HUDEP-2 (cell line): ENCODE data around the gene CRACR2A.
A peak's percentile ranks its signal among the peaks of the same experiment; 100 is the strongest.

ENCODE experiments used
- DNase-seq, 76 experiments: peaks; one replicate each; lab custom pipeline; 2025; ENCODE audit not compliant: unreplicated experiment in 76 of 76; lab: John Stamatoyannopoulos, UW

The CRACR2A gene

DNA sequence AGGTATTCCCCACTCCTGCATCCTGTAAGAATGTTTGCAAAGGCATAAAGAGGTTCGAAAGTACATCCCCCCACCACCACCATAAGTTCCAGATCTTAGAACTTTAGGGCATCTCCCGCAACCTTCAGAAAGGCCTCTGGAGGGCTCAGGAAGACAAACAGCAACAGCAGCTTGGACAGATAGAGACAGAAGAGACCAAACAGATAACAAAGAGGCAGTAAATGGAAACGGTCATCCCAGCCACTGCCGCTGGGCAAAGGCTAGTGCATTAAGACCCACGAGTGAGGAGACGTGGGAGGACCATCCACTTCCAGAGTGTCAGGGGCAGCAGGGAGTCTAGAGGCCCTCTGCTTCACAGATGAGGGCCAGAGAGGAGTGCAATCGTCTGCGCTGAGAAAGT is 124.3 kb downstream of the CRACR2A start:
- DNase-seq: no peak

DNA sequence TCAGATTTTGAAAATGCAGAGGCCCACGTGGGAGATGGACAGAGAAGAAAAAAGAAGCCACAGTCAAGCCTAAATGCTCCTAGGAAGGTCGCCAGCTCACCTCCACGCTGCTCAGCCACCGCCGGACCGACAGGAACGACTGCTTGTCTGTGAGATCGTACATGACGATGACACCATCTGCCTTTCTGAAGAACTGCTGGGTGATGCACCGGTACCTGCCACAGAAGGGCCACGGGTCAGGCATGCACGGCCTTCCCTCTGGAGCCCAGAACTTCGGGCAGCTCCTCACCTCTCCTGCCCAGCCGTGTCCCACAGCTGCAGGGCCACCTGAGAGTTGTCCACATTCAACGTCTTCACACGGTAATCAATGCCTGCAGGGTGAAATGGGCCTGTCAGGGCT is 125.6 kb downstream of the CRACR2A start:
- no peak for DNase-seq

DNA sequence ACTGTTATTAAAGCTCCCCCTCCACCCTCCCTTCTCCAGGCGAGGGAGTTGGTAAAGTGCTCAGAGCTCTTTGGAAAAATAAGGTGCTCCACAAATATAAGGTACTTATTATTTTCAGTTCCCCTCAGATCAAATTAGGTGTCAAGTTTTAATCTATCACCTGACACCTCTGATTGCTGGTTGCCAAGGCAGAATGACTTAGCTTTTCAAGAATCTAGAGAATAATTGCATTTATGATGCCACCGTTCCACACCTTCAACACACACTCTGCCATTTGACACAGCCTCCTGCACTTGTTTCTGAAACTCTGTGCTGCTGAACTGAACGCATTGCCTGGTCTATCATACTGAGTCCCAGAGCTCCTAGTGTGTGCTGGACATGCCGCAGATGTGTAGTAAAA is 128.6 kb downstream of the CRACR2A start:
- DNase-seq: no peak

DNA sequence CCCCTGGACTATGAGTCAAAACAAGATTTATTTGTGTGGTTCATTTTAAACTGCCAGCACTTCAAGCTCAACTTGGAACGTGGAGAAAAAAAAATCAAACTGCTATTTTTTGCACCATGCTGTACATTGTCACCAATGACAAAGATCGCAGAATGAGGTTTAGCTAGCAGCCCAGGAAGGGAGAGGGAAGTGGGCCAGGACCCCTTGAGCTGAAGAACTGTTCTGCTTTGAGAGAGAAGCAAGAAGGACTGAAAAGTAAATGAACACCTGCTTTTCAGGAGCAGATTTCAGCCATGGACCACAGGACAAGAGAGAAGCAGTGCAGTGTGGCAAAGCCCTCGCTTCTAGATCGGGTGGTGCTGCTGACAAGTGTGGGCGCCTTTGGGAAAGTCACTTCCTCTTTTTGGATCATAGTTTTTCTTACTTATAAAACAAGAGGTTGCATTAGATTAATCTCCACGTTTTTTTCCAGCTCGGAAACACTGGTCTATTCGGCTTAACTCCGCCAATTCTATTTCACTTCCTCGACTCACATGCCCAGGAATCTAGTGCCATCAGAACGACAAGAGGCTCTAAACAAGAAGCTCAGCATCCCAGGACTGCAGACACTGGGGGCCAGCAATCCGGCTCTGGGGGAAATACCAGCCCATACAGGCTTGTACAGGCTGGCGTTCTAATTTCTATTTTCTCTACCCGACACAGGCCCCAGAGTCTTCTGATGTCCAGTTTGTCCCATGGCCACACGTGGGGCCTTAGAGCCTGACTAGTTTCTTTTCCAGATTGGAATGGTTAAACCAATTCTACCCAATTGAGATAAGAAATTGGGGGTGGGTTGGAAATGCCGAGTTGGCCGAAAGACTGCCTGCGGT is 129.9 kb downstream of the CRACR2A start:
- DNase-seq: no peak

DNA sequence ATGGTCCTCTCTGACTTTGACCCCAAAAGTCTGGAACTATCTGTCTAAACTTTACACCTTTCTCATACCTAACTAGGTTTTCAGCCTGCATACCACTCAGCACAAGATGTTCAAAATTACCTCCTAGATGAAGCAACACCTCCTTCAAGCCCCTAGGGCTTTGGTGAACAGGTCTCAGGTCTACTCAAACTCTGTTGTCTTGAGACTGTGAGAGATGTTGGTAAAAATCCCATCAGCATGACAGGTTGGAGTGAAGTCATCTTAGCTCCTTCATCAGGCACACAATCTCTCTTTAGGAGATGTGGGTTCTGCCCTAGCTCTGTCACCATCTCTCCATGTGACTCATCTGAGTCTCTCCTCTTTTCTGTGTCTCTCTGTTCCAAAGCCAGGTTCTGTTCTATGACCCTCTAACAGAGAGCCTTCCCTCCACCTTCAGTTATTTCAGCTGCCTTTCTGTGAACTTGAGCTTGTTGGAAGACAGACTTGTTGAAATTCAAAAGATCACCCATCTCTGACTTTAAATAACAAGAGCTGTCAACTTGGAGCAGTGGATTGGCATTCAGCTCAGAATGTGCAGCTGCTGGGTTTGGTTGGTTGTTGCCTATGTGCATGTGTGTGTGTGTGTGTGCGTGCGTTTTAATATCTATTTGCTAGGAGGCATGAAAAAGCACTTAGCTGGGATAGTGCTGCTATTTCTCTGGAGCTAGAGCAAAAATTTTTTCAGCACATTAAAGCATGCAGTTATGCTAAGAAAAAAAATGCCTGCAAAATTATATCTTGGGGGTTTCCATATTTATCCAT is 130.7 kb downstream of the CRACR2A start:
- no peak for DNase-seq

DNA sequence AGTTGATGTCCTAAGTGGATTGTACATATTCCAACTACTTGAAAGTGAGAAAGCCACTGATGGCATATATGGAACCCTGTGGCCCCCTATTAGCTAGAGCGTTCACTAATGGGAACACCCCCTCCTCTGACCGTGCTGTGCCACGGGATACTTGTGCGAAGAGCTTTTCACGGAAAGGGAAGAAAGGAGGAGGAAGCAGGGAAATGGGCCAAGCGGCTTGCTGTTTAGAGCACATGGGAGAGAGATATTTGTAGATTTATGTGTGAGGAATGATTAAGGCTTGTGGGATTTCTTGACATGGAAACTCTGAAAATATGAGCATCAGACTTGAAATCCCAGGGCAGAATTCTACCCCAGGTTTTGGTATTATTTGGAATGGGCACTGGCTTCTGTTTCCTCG is 132.1 kb downstream of the CRACR2A start:
- DNase-seq: no peak

DNA sequence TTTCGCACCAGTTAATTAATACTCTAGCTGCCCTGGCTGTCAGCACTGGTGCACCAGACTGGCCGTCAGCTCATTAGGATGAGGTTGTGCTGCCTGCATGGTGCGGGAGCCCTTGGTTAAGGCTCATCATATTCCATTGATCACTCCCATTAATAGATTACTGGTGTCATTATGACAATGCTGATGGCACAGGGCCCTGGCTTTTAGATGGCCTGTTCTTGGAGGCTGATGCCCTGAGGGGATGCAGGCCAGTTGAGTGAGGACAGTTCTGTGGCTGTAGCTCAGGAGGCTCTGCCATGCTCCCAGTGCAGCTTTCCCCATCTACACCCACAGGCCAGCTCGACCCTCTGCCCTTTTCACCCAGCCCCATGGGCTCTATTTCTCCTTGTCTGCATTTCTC is 135.3 kb downstream of the CRACR2A start:
- DNase-seq: no peak

DNA sequence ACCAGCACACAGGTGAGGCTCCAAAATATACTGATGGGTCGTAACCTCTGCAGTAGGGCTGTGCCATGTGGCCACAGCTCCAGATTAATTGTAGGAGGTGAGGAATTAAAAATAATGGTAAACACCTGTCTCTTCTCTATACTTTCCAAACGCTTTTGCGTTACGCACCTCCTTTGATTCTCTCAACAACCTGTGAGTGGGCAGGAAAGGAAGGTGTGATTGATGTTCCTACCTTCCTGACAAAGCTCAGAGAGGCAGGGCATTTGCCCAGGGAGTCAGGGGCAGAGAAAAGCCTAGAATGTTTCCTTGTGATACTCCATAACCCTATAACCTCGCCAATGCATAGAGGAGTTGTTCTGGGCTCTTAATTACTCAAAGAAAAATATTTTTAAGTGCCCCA is 137.0 kb downstream of the CRACR2A start:
- DNase-seq: no peak

DNA sequence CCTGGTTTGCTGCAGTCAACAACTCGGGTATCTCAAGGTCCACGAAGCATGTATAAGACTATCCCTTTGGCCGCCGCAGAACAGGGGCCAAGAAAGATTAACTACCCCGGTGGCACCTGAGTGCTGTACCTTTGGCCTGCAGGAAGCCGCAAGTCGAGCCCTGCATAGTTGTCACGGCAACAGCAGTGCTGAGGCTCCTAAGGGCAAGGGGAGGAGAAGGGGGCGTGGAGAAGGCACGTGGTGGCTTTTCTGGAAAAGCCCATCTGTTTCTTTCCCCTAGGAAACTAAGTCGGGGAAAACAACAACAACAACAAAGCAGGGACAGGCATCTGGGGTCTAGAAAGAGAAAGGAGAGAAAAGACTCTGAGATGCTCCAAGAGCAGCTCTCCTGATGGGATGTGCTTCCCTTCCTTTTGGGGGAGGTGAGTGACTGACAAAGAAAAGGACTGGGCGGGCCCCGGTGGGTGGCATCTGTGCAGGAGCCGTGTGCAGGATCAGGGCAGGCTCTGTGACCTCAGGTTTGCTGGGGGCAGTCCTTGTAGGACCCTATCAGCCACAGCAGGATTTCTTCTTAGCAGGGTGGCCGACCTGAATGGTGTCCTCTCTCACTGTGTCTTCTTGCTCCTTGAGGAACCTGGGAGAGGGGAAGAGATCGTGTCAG is 138.0 kb downstream of the CRACR2A start:
- DNase-seq: no peak

DNA sequence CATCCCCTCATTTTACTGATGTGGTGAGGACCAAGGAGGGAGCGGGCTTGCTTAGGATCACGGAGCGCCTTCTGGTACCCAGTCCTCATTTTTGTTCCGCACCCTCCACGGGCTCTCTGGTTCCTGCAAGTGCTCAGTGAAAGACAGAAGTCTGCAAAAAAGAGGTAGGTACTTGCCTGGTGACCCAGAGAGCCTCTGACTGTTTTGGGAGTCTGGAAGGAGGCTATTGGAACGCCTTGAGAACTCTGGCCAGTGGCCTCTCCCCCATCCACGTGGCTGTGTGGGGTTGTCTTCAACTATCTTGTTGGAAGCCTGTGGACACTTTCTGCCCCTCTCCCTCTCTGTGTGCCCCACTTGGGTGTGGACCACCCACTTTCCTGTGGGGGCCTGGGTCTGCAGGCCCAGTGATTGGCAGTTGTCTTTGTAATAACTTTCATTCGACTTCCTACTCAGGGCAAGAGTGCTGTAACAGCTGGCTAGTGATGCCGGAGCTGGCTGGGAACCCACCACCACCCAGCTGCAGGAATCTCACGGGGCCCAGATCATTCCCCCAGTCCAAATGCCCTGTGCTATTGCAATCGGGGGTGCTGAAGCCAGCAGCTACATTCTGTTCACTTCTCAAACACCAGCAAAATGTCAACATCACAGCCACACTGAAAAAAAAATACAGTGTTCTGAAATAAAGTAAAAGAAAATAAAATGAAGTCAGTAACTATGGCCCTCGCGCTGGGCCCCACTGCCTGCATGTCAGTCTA is 139.1 kb downstream of the CRACR2A start:
- no peak for DNase-seq

DNA sequence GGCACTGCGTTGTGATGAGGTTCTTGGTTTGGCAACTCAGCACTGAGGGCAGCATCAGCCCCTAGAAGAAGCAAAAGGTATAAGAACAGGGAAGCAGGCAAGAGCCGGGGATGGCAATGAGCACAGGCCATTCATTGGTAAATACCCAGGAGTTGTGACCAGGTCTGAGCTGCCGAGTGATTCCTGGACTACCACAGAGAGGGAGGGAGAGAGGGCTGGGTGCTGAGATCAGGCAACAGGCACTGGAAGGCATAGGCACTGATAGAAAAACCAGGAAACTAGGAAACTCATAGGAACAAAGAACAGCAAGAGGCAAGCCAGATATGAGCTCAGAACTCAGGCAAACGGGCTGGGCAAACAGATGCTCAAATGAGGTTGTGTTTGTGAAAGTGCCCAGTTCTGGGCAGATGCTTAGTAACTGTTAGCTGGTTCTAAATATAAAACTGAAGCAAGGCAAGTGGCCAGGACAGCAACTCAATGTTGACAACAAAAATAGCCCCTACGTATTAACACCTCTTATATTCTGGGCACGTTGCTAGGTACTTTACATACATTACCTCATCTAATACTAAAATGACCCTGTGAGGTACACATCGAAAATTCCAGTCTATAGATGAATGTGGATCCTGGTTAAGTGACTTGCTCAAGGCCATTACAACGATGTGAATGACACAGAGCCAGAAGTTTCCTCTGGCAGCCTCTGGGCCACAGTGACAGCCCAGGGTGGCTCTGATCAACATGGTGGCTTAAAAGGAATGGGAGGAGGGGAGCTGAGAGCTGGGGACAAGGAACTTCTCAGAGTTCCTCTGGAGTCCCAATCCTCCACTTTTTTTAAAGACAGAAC is 140.8 kb downstream of the CRACR2A start:
- DNase-seq: no peak

DNA sequence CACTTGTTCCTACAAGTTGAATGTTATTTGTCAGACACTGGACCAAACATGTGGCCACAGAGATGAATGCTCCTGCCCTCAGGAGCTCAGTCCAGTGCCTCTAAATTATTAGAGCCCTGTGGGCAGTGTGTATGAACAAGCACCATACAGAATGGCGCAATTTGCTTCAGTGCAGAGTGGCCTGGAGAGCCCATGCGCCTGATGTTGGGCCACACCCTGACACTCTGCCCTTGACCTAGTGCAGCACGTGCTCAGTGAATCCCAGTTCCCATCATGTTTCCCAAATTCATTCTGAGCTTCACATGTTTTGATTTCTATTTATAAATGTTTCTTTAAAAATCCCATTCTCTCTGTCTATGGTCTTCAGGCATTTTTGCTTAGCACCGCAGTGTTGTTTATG is 145.1 kb downstream of the CRACR2A start:
- no peak for DNase-seq

DNA sequence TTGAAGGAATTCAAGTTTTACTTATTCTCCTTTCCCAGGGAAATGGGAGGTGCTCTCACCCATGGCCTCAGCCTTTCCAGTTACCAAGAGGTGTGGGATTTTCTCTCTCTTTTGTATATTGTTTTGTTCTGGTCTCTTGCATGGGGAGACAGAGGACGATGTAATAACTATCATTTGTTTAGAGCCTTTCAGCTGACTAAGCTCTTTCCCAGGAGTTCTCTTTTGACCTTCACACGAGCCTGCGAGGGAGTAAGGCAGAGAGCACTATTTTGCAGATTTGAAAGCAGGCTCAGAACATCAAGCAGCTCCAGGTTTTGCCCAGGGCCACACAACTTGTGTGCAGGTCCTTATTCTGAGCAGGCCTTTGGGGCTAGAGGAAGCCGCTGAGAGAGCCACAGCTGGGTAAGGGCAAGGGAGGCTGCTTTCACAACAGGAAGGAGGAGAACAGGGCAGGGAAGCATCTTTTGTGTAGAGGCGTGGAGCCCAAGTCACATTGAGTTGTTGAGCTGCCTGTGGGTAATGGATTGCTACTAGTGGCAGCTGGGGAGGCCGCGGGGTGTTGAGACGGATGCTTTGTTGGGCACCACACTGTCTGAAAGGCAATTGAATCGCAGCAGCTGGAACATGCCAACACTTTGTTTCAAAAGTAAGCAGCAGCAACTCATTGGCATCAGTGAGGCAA is 145.7 kb downstream of the CRACR2A start:
- no peak for DNase-seq

DNA sequence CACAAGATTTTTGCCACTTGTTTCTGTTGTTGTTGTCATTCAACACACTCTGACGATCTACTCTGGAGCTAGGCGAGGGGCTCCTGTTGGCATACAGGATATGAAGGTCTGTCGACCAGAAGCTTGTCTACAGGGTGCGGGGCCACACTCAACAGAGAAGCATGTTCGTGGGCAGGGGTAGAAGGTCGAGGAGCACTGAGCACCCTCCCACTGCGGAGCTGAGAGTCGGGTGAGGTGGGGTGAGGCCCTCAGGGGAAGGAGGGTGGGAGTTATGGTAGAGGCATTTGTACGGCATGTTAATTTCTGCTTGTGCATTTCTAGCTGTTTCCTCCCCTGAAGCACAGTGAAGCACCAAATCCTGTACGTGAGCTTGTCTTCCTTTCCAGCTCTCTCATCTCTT is 146.8 kb downstream of the CRACR2A start:
- DNase-seq: no peak

DNA sequence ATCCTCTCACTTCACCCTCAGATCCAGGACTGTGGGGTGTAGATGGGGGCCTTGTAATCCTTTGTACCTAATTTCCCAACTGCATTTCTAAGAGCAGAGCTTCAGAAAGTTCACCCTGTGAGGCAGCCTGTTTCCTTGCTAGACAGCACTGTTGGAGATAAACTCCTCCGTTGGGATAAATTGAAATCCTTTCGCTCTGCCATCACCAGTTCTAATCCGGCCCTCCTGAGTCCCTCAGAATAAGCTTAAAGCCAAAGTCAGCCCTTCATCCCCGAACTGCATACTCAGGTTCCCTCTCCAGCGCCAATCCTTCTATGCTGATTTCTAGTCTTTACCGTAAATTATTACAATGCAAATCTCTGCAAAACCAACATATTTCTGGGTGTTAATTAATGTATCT is 147.2 kb downstream of the CRACR2A start:
- DNase-seq: no peak

DNA sequence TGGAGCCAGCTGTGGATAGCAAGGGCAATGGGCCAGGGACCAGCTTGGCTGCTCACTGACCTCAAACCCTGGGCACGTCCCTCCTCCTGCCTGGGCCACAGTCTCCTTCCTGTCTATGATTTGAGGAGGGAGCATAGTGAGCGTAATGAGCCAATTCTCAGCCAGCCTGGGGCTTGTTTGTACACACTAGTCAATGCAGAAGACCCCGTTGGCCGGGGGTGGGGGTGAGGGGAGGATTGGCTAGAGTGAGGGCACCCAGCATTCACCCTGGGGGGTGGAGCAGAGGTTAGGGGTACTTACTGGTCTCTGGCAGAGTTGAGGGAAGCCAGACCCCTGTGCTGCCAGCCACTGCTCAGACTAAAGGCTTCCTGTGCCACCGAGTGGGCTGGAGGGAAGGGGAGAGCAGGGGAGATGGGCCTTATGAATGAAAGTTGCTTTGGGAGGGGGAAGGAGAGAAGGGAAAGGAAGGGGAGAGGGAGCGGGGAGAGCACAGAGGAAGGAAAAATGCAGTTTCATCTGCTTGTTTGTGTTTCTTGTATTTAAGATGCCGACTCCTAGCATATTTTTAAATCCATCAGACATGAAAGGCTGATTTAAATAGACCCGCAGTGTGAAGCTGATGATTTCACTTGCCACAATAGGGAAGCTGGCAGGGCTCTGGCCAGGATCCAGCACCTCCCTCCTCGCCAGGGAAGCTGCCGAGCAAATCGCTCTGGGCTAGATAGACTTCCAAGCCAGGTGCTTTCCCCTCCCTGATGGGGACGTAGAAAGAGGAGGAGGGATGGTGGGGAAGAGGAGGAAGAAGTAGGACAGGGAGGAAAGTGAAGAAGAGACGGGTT is 147.9 kb downstream of the CRACR2A start:
- peak in 3 of 76 experiments; percentile 3 to 9 (median 4) for DNase-seq

DNA sequence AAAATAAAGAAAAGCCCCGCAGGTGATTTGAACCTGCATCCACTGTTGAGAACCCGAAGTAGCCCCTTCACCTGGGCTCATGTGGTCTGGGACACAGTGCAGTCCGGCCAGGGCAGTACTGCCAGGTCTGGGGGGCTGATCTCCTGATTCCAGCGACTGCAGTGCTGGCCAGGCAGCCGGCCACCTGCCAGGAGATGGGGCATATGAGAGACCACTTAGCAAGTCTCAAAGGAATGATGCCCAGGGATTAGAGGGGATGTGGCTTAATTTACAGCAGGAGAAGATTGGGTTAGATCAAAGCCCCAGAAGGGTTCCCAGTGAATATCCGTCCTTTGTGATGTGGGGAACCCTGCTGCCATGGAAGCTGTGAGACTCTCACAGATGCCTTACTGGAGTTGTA is 148.6 kb downstream of the CRACR2A start:
- DNase-seq: no peak

DNA sequence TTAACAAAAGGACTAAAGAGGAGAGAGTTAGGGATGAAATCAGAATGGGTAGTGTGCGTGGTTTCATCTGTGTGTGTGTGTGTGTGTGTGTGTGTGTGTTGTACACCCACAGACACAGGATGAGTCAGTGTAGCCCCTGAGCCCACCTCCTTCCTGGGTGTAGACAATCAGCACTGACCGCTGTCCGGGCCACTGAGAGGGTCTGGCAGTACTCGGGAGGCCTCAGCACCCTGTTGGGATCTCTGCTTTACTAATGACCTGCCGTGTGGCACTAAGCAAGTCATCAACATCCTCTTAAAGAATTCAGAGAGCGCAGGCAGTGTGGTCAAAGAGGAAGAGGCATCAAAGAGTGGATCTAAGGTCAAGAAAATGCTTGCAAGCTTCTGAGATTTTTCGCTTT is 149.3 kb downstream of the CRACR2A start:
- DNase-seq: no peak
